Activated B cell treated with CpG ODN at 0.5 μM for 24 hours (primary cell): ENCODE results near the gene MDN1. TPM values are rescaled to one million over a fixed set of nuclear protein-coding genes. Genes with fewer than 3 reads are reported as not detected.
"Not testable (repeated sequence)": the region's sequence is repeated elsewhere in the genome, so short reads cannot be mapped to it uniquely, and the experiment has no call there.

Experiments used
- ATAC-seq: fragments of 200-7000 bp; cut with Tn5 transposase; one replicate; pipeline ENCODE4 v1.10.0; 2021; ENCODE audit warnings: low read depth, mild to moderate bottlenecking, moderate library complexity
- CTCF ChIA-PET: fragments of 350-600 bp; sonication (Branson Sonifier 250); formaldehyde crosslinking; loops from one replicate; lab custom pipeline; 2021; ENCODE audit warnings: antibody characterized with exemption; lab: Charles Lee
- POLR2A ChIA-PET: fragments of 350-600 bp; sonication (Branson Sonifier 250); formaldehyde crosslinking; loops from one replicate; lab custom pipeline; 2021; ENCODE audit warnings: antibody characterized with exemption; lab: Charles Lee
- DNase-seq: peaks from one replicate; pipeline ENCODE4 v3.0.0; 2022
- H3K27ac Mint-ChIP-seq: one replicate; pipeline ENCODE4 v1.8.0; 2020; ENCODE audit warnings: mixed read lengths
- H3K27me3 Mint-ChIP-seq: one replicate; pipeline ENCODE4 v1.8.0; 2021; ENCODE audit warnings: mixed read lengths
- H3K36me3 Mint-ChIP-seq: one replicate; pipeline ENCODE4 v1.8.0; 2021; ENCODE audit warnings: low read depth, mixed read lengths
- H3K4me1 Mint-ChIP-seq: one replicate; pipeline ENCODE4 v1.8.0; 2021; ENCODE audit warnings: mixed read lengths
- H3K4me3 Mint-ChIP-seq: one replicate; pipeline ENCODE4 v1.8.0; 2020; ENCODE audit warnings: mild to moderate bottlenecking, mixed read lengths
- H3K9me3 Mint-ChIP-seq: one replicate; pipeline ENCODE4 v1.8.0; 2020; ENCODE audit warnings: mixed read lengths
- CTCF ChIP-seq: fragments of 200-600 bp; IDR thresholded peaks from one replicate; pipeline ENCODE4 v1.8.0; 2022; ENCODE audit warnings: antibody characterized with exemption, mild to moderate bottlenecking
- intact Hi-C: fragments of 100-400 bp; cut with micrococcal nuclease; formaldehyde crosslinking; loops from one replicate; pipeline ENCODE4 v1.15.1; 2024
- total RNA-seq: library from RNA; stranded (reverse); gene quantifications from 2 replicates; pipeline ENCODE4 v1.2.3, GENCODE V29; 2022

Gene MDN1
- total RNA-seq, 1 donor from 2014 or later: 65.4 TPM

GRCh38 chr6:89638320-89639195 lies 181.0 kb downstream of the MDN1 start, which contains the start of gene LYRM2:
LYRM2 (minus strand) TSS chr6:89638747; CDS start chr6:89638716, 31 bp downstream.
- CTCF ChIA-PET: interaction anchor here (1.6 to 2.3 kb wide), 3 partner anchors 206 to 271 kb away, joined by 4 to 7 read pairs (median 5); no protein-coding TSS in a partner anchor
- no peaks in the 10 kb centered on the region for H3K9me3 Mint-ChIP-seq
- peak within 1 kb of the TSS; percentile 90 for H3K4me3 Mint-ChIP-seq
- intact Hi-C loops: loop anchor here (1.0 to 5.0 kb wide), 10 partner anchors 28 to 1936 kb away; partner anchors contain the start of genes AKIRIN2, ANKRD6, CASP8AP2 and MAP3K7
- POLR2A ChIA-PET: interaction anchor here (0.5 to 3.3 kb wide), 17 partner anchors 9 to 675 kb away, joined by 3 to 25 read pairs (median 6); partner anchors contain the start of genes CASP8AP2, MDN1, PM20D2 and PNRC1
- DNase-seq: peak; percentile 89
- H3K4me1 Mint-ChIP-seq: peaks cover 28% of the 10 kb centered on the region
- H3K27me3 Mint-ChIP-seq: no peaks in the 10 kb centered on the region
- peak within 1 kb of the TSS; percentile 92 for H3K27ac Mint-ChIP-seq
- H3K36me3 Mint-ChIP-seq: peaks cover 58% of the 10 kb centered on the region
- no peak for TF ChIP-seq CTCF
- ATAC-seq: peak; percentile 93

- no peak for ATAC-seq
- no peaks in the 10 kb centered on the region for H3K9me3 Mint-ChIP-seq
- DNase-seq: no peak
- CTCF ChIA-PET: interaction anchor here (1.6 to 2.3 kb wide), 3 partner anchors 206 to 271 kb away, joined by 4 to 7 read pairs (median 5); no protein-coding TSS in a partner anchor
- POLR2A ChIA-PET: interaction anchor here (0.5 to 3.3 kb wide), 16 partner anchors 9 to 674 kb away, joined by 3 to 25 read pairs (median 6); partner anchors contain the start of genes CASP8AP2, MDN1, PM20D2 and PNRC1
- peaks cover 28% of the 10 kb centered on the region for H3K4me1 Mint-ChIP-seq
- TF ChIP-seq CTCF: no peak
- peak overlapping the region; percentile 92 for H3K27ac Mint-ChIP-seq
- peaks cover 55% of the 10 kb centered on the region for H3K36me3 Mint-ChIP-seq
- intact Hi-C loops: loop anchor here (1.0 to 5.0 kb wide), 10 partner anchors 28 to 1936 kb away; partner anchors contain the start of genes AKIRIN2, ANKRD6, CASP8AP2 and MAP3K7
- peak overlapping the region; percentile 90 for H3K4me3 Mint-ChIP-seq
- H3K27me3 Mint-ChIP-seq: no peaks in the 10 kb centered on the region
These were observed 181.7 kb downstream of the MDN1 start for GRCh38 chr6:89637960-89638319.

GRCh38 chr6:89636412-89636811 lies 183.2 kb downstream of the MDN1 start:
- intact Hi-C loops: loop anchor here (5.0 kb wide), 1 partner anchor 1934 kb away; the partner anchor contains the start of gene AKIRIN2
- POLR2A ChIA-PET, DNase-seq, H3K4me3 Mint-ChIP-seq, ATAC-seq, H3K27me3 Mint-ChIP-seq, CTCF ChIA-PET, H3K27ac Mint-ChIP-seq, H3K9me3 Mint-ChIP-seq: not testable (repeated sequence)
- H3K4me1 Mint-ChIP-seq: peaks cover 28% of the 10 kb centered on the region
- H3K36me3 Mint-ChIP-seq: peaks cover 47% of the 10 kb centered on the region

GRCh38 chr6:89630488-89630887 lies 189.1 kb downstream of the MDN1 start:
- H3K27ac Mint-ChIP-seq: no peak overlapping the region
- CTCF ChIA-PET: interaction anchor here (1.0 kb wide), 1 partner anchor 259 kb away, joined by 3 read pairs; no protein-coding TSS in a partner anchor
- peaks cover 21% of the 10 kb centered on the region for H3K36me3 Mint-ChIP-seq
- H3K4me1 Mint-ChIP-seq: peaks cover 1% of the 10 kb centered on the region
- DNase-seq: no peak
- no peaks in the 10 kb centered on the region for H3K27me3 Mint-ChIP-seq
- intact Hi-C loops: no loop called here
- no peak overlapping the region for H3K4me3 Mint-ChIP-seq
- TF ChIP-seq CTCF: no peak
- POLR2A ChIA-PET: no interaction called here
- H3K9me3 Mint-ChIP-seq: no peaks in the 10 kb centered on the region
- ATAC-seq: no peak

- DNase-seq (no peak), ATAC-seq (no peak)
- TF ChIP-seq CTCF: no peak
- POLR2A ChIA-PET: interaction anchor here (0.6 to 0.8 kb wide), 2 partner anchors 266 to 273 kb away, joined by 5 to 10 read pairs; no protein-coding TSS in a partner anchor
- Mint-ChIP-seq H3K27ac (no peak overlapping the region), H3K4me1 (peaks cover 2% of the 10 kb centered on the region), H3K27me3 (no peaks in the 10 kb centered on the region), H3K9me3 (no peaks in the 10 kb centered on the region), H3K4me3 (no peak overlapping the region), H3K36me3 (no peaks in the 10 kb centered on the region)
- intact Hi-C loops: no loop called here
- CTCF ChIA-PET: no interaction called here
These were observed 195.8 kb downstream of the MDN1 start for GRCh38 chr6:89623749-89624148.
